OCI-LY1 (cell line): ENCODE measurements around the gene COL23A1.

ENCODE experiments used
- H2AFZ ChIP-seq: fragments of 200-600 bp; sonication (generic), shearing (Covaris generic); 2 replicates; pipeline ENCODE4 v1.6.0; 2014; ENCODE audit warnings: antibody characterized with exemption, mild to moderate bottlenecking, low read length
- H3F3A ChIP-seq: fragments of 200-600 bp; sonication (generic), shearing (Covaris generic); 2 replicates; pipeline ENCODE4 v1.6.0; 2014; ENCODE audit warnings: mild to moderate bottlenecking, antibody characterized with exemption, low read length, moderate library complexity; ENCODE audit not compliant: insufficient read depth
- H3K27ac ChIP-seq: fragments of 200-600 bp; sonication (generic); 2 replicates; pipeline ENCODE4 v1.5.1; 2014; ENCODE audit warnings: low read length, mixed run types, mild to moderate bottlenecking, low read depth; ENCODE audit not compliant: poor library complexity, severe bottlenecking
- H3K27me3 ChIP-seq: fragments of 200-600 bp; sonication (generic); 2 replicates; pipeline ENCODE4 v1.6.0; 2014; ENCODE audit warnings: antibody characterized with exemption, mild to moderate bottlenecking, low read length, moderate library complexity; ENCODE audit not compliant: insufficient read depth
- H3K36me3 ChIP-seq: fragments of 200-600 bp; sonication (generic); 2 replicates; pipeline ENCODE4 v1.6.1; 2014; ENCODE audit warnings: mild to moderate bottlenecking, antibody characterized with exemption, low read length, moderate library complexity, mixed read lengths; ENCODE audit not compliant: insufficient read depth
- H3K4me1 ChIP-seq: fragments of 200-600 bp; sonication (generic); 2 replicates; pipeline ENCODE4 v1.5.1; 2014; ENCODE audit warnings: mild to moderate bottlenecking, low read length, moderate library complexity; ENCODE audit not compliant: insufficient read depth, severe bottlenecking
- H3K4me2 ChIP-seq: fragments of 200-600 bp; sonication (generic), shearing (Covaris generic); 2 replicates; pipeline ENCODE4 v1.6.1; 2014; ENCODE audit warnings: low read length
- H3K4me3 ChIP-seq: fragments of 200-600 bp; sonication (generic); 2 replicates; pipeline ENCODE4 v1.5.1; 2014; ENCODE audit warnings: low read length, low read depth, mild to moderate bottlenecking, mixed read lengths; ENCODE audit not compliant: poor library complexity, severe bottlenecking
- H3K79me2 ChIP-seq: fragments of 200-600 bp; shearing (Covaris generic); 2 replicates; pipeline ENCODE4 v1.6.1; 2016; ENCODE audit warnings: mixed run types, low read length, mixed read lengths; ENCODE audit not compliant: insufficient read depth
- H3K9ac ChIP-seq: fragments of 200-600 bp; sonication (generic), shearing (Covaris generic); 2 replicates; pipeline ENCODE4 v1.6.1; 2014; ENCODE audit warnings: mild to moderate bottlenecking, low read length, mixed read lengths
- H3K9me2 ChIP-seq: fragments of 200-600 bp; sonication (generic), shearing (Covaris generic); 2 replicates; pipeline ENCODE4 v1.6.1; 2014; ENCODE audit warnings: low read depth, mild to moderate bottlenecking, low read length, mixed read lengths
- H3K9me3 ChIP-seq: fragments of 200-600 bp; shearing (Covaris generic); 2 replicates; pipeline ENCODE4 v1.6.1; 2014; ENCODE audit warnings: low read length, mixed read lengths
- H4K20me1 ChIP-seq: fragments of 200-600 bp; sonication (generic), shearing (Covaris generic); 2 replicates; pipeline ENCODE4 v1.6.0; 2016; ENCODE audit warnings: mild to moderate bottlenecking, low read length; ENCODE audit not compliant: insufficient read depth
- CTCF ChIP-seq: fragments of 200-600 bp; sonication (generic), shearing (Covaris generic); IDR thresholded peaks from 2 replicates; pipeline ENCODE4 v1.5.1; 2017; ENCODE audit warnings: mild to moderate bottlenecking, antibody characterized with exemption, low read length, moderate library complexity, mixed read lengths
- EZH2 ChIP-seq: fragments of 200-600 bp; sonication (generic), shearing (Covaris generic); IDR thresholded peaks from 2 replicates; pipeline ENCODE4 v1.8.0; 2017; ENCODE audit warnings: borderline replicate concordance, mixed run types, mild to moderate bottlenecking, antibody characterized with exemption, low read length, moderate library complexity, mixed read lengths

COL23A1 gene

GRCh38 chr5:178376921-178377582 lies 213.1 kb downstream of the COL23A1 start:
- Histone ChIP-seq H2AFZ (no peak overlapping the region), H3K79me2 (no peaks in the 10 kb centered on the region), H3K36me3 (no peaks in the 10 kb centered on the region), H3K9me3 (no peaks in the 10 kb centered on the region), H3K4me1 (no peaks in the 10 kb centered on the region), H3K9ac (no peak overlapping the region), H3K27me3 (no peaks in the 10 kb centered on the region), H3K27ac (no peak overlapping the region), H3K9me2 (no peaks in the 10 kb centered on the region), H3K4me3 (no peak overlapping the region), H4K20me1 (no peaks in the 10 kb centered on the region), H3F3A (no peaks in the 10 kb centered on the region), H3K4me2 (no peak overlapping the region)
- no peak for TF ChIP-seq EZH2
- TF ChIP-seq CTCF = no peak

- no peaks in the 10 kb centered on the region for H4K20me1 ChIP-seq
- no peak overlapping the region for H2AFZ ChIP-seq
- H3K36me3 ChIP-seq = no peaks in the 10 kb centered on the region
- H3K4me1 ChIP-seq = no peaks in the 10 kb centered on the region
- H3K79me2 ChIP-seq = no peaks in the 10 kb centered on the region
- no peaks in the 10 kb centered on the region for H3K9me3 ChIP-seq
- no peak for TF ChIP-seq CTCF
- TF ChIP-seq EZH2 = no peak
- H3K4me2 ChIP-seq = no peak overlapping the region
- no peak overlapping the region for H3K4me3 ChIP-seq
- H3K27me3 ChIP-seq = no peaks in the 10 kb centered on the region
- no peak overlapping the region for H3K9ac ChIP-seq
- H3F3A ChIP-seq = no peaks in the 10 kb centered on the region
- no peaks in the 10 kb centered on the region for H3K9me2 ChIP-seq
- H3K27ac ChIP-seq = no peak overlapping the region
Observed at GRCh38 chr5:178375348-178375747, 214.8 kb downstream of the COL23A1 start.

- H3K4me1 ChIP-seq = no peaks in the 10 kb centered on the region
- H3K4me3 ChIP-seq = no peak overlapping the region
- H2AFZ ChIP-seq = no peak overlapping the region
- no peaks in the 10 kb centered on the region for H3F3A ChIP-seq
- no peak overlapping the region for H3K4me2 ChIP-seq
- no peaks in the 10 kb centered on the region for H3K79me2 ChIP-seq
- H3K9me2 ChIP-seq = no peaks in the 10 kb centered on the region
- H3K9me3 ChIP-seq = no peaks in the 10 kb centered on the region
- no peaks in the 10 kb centered on the region for H3K36me3 ChIP-seq
- peaks cover 4% of the 10 kb centered on the region; the same call in 1 of the 2 replicates for H3K27me3 ChIP-seq
- no peak overlapping the region for H3K9ac ChIP-seq
- TF ChIP-seq EZH2 (no peak), CTCF (no peak)
- no peaks in the 10 kb centered on the region for H4K20me1 ChIP-seq
- no peak overlapping the region for H3K27ac ChIP-seq
Observed at GRCh38 chr5:178373711-178374110, 216.5 kb downstream of the COL23A1 start.
